ENCODE measurements around the gene OSBPL8. TPM values are rescaled to one million over a fixed set of nuclear protein-coding genes. Genes with fewer than 3 reads are reported as not detected.
"Not testable (repeated sequence)": the region's sequence is repeated elsewhere in the genome, so short reads cannot be mapped to it uniquely, and the experiment has no call there.

The OSBPL8 gene
- total RNA-seq, 5 donors from 2014 or later (not counting 1 experiment from before 2014, with no cell fraction given): 122 to 152 (median 130) TPM

DNA sequence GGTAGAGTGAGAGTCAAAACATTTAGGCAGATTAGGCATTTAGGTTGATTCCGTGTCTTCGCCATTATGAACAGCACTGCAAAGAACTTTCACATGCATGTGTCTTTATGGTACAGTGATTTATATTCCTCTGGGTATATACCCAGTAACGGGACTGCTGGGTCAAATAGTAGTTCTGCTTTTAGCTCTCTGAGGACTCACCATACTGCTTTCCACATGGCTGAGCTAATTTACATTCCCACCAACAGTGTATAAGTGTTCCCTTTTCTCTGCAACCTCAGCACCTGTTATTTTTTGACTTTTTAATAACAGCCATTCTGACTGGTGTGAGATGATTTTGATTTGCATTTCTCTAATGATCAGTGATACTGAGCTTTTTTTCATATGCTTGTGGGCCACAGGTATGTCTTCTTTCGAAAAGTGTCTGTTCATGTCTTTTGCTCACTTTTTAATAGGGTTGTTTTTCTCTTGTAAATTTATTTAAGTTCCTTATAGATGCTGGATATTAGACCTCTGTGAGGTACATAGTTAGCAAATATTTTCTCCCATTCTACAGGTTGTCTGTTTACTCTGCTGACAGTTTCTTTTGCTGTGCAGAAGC lies 48.4 kb downstream of the OSBPL8 start:
- H3K27me3 ChIP-seq (replicated peaks in 1 of 2; ENCODE audit: control insufficient read depth in 2 of 2, extremely low read depth in 1 of 2, insufficient read depth in 2 of 2, low read length in 1 of 2); H3K4me3 Mint-ChIP-seq; H3K9me3 ChIP-seq; CTCF ChIA-PET; H3K27ac ChIP-seq (ENCODE audit: low read length); H3K4me3 ChIP-seq (ENCODE audit: control insufficient read depth in 1 of 2, extremely low read depth in 1 of 2, low read length in 1 of 2); H3K27me3 Mint-ChIP-seq; H3K27ac Mint-ChIP-seq; DNase-seq; H3K36me3 ChIP-seq (ENCODE audit: control insufficient read depth in 2 of 2, extremely low read depth in 1 of 2, insufficient read depth in 1 of 2, low read length in 1 of 2); H3K4me1 ChIP-seq (ENCODE audit: control insufficient read depth in 1 of 2, extremely low read depth in 1 of 2, insufficient read depth in 2 of 2, low read length in 2 of 2): not testable (repeated sequence)
- Mint-ChIP-seq H3K36me3 (peaks cover 39% of the 10 kb centered on the region), H3K9me3 (peaks cover 5 to 17% (median 10%) of the 10 kb centered on the region in 3 donors), H3K4me1 (peaks cover 40 to 64% (median 41%) of the 10 kb centered on the region in 3 donors)
- 92% methylated on average over 2 of the region's 4 CpGs for WGBS (ENCODE audit: insufficient coverage)
- POLR2A ChIA-PET: interaction anchor here in 1 of 2 donors (0.7 kb wide), 1 partner anchor 43 kb away, joined by 3 read pairs; no protein-coding TSS in a partner anchor
- ATAC-seq (replicated peaks in 1 of 4): peak in 1 of 4 experiments; percentile 27

DNA sequence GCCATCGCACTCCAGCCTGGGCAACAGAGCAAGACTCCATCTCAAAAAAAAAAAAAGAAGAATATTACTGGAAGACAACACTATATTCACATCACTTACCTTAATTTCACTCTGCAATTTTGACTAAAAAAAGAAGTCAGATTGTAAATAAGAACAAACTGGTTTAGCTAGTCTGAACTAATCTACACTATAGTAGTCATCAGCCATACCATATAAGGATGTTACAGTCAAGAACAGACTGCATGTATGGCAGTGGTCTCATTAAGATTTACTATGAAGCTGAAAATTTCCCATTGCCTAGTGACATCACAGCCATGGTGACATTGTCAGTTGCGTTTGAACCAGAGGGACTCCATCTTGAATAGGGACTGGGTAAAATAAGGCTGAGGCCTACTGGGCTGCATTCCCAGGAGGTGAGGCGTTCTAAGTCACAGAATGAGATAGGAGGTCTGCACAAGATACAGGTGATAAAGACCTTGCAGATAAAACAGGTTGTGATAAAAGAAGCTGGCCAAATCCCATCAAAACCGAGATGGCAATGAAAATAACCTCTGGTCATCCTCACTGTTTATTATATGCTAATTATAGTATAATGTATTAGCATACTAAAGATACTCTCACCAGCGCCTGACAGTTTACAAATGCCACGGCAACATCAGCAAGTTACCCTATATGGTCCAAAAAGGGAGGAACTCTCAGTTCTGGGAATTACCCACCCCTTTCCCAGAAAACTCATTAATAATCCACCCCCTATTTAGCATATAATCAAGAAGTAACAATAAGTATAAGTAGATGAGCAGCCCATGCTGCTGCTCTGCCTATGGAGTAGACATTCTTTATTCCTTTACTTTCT lies 51.2 kb downstream of the OSBPL8 start:
- Histone ChIP-seq H3K27ac (ENCODE audit: low read length) (no peak overlapping the region), H3K9me3 (no peaks in the 10 kb centered on the region), H3K4me3 (ENCODE audit: control insufficient read depth in 1 of 2, extremely low read depth in 1 of 2, low read length in 1 of 2) (no peak overlapping the region), H3K4me1 (ENCODE audit: control insufficient read depth in 1 of 2, extremely low read depth in 1 of 2, insufficient read depth in 2 of 2, low read length in 2 of 2) (no peaks in the 10 kb centered on the region), H3K36me3 (ENCODE audit: control insufficient read depth in 2 of 2, extremely low read depth in 1 of 2, insufficient read depth in 1 of 2, low read length in 1 of 2) (peaks cover 0 to 3% of the 10 kb centered on the region in 2 donors), H3K27me3 (replicated peaks in 1 of 2; ENCODE audit: control insufficient read depth in 2 of 2, extremely low read depth in 1 of 2, insufficient read depth in 2 of 2, low read length in 1 of 2) (no peaks in the 10 kb centered on the region)
- DNase-seq (no peak), ATAC-seq (replicated peaks in 1 of 4) (no peak)
- no peak overlapping the region for H3K27ac Mint-ChIP-seq
- H3K36me3 Mint-ChIP-seq: peaks cover 42% of the 10 kb centered on the region
- no peaks in the 10 kb centered on the region for H3K27me3 Mint-ChIP-seq
- WGBS (ENCODE audit: insufficient coverage): no CpG with 5 or more reads among the region's 6 CpGs
- H3K4me3 Mint-ChIP-seq: no peak overlapping the region
- ChIA-PET POLR2A (interaction anchor here in 1 of 2 donors (0.5 kb wide), 1 partner anchor 24 kb away, joined by 3 read pairs; no protein-coding TSS in a partner anchor), CTCF (interaction anchor here in 1 of 2 donors (0.6 kb wide), 1 partner anchor 12 kb away, joined by 3 read pairs; no protein-coding TSS in a partner anchor)
- H3K9me3 Mint-ChIP-seq: peaks cover 5 to 14% (median 7%) of the 10 kb centered on the region in 3 donors
- H3K4me1 Mint-ChIP-seq: peaks cover 47 to 55% (median 47%) of the 10 kb centered on the region in 3 donors

DNA sequence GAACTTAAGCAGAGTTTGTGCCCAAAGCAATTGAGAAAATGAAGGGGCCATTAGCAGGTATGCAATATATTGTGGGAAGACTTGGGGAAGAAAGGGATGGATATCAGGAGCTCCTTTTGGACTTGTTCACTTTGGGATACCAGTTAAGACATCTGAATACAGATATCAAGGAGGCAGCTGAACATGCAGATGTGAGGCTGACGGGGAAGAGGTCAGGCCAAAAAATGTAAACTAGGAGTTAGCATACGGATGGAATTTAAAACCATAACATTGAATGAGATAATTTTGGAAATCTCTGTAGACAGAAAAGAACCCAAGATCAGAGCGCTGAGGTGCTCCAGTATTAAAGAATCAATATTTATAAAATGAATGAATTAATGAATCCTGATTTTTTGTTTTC lies 53.4 kb downstream of the OSBPL8 start:
- WGBS (ENCODE audit: insufficient coverage): no CpG with 5 or more reads among the region's 3 CpGs
- Histone ChIP-seq H3K4me3 (ENCODE audit: control insufficient read depth in 1 of 2, extremely low read depth in 1 of 2, low read length in 1 of 2) (no peak overlapping the region), H3K4me1 (ENCODE audit: control insufficient read depth in 1 of 2, extremely low read depth in 1 of 2, insufficient read depth in 2 of 2, low read length in 2 of 2) (peaks cover 0 to 2% of the 10 kb centered on the region in 2 experiments), H3K27me3 (replicated peaks in 1 of 2; ENCODE audit: control insufficient read depth in 2 of 2, extremely low read depth in 1 of 2, insufficient read depth in 2 of 2, low read length in 1 of 2) (no peaks in the 10 kb centered on the region), H3K9me3 (peaks cover 2% of the 10 kb centered on the region), H3K36me3 (ENCODE audit: control insufficient read depth in 2 of 2, extremely low read depth in 1 of 2, insufficient read depth in 1 of 2, low read length in 1 of 2) (peaks cover 0 to 3% of the 10 kb centered on the region in 2 donors), H3K27ac (ENCODE audit: low read length) (no peak overlapping the region)
- Mint-ChIP-seq H3K36me3 (peaks cover 55% of the 10 kb centered on the region), H3K27ac (no peak overlapping the region), H3K4me3 (no peak overlapping the region), H3K27me3 (no peaks in the 10 kb centered on the region), H3K9me3 (no peaks in the 10 kb centered on the region), H3K4me1 (peaks cover 55 to 61% (median 55%) of the 10 kb centered on the region in 3 donors)
- DNase-seq: no peak
- POLR2A ChIA-PET: interaction anchor here in 1 of 2 donors (1.1 kb wide), 1 partner anchor 12 kb away, joined by 3 read pairs; no protein-coding TSS in a partner anchor
- ATAC-seq (replicated peaks in 1 of 4): no peak
- CTCF ChIA-PET: interaction anchor here in 1 of 2 donors (1.0 kb wide), 1 partner anchor 50 kb away, joined by 3 read pairs; no protein-coding TSS in a partner anchor

DNA sequence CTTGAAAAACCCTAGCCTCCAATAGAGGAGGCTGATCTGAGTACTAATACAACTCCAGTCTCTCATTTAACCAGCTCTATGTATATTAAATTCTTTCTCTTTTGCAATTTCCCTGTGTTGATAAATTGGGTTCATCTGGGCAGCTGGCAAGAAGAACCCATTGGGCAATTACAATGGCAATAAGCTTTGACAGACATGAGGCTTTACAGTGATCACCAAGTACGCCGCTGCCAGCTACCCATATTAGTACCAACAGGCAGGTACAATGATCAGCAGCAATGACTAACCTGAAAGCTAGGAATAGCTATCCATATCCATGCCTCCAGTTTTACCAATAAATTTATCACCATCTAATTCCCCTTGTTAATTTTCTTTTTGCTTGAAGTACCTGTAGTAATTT lies 54.5 kb downstream of the OSBPL8 start:
- no peaks in the 10 kb centered on the region for H3K9me3 Mint-ChIP-seq
- peaks cover 2% of the 10 kb centered on the region for H3K9me3 ChIP-seq
- H3K36me3 Mint-ChIP-seq: peaks cover 55% of the 10 kb centered on the region
- peaks cover 0 to 2% of the 10 kb centered on the region in 2 experiments for H3K4me1 ChIP-seq (ENCODE audit: control insufficient read depth in 1 of 2, extremely low read depth in 1 of 2, insufficient read depth in 2 of 2, low read length in 2 of 2)
- POLR2A ChIA-PET: no interaction called here
- H3K27me3 Mint-ChIP-seq: no peaks in the 10 kb centered on the region
- peaks cover 0 to 3% of the 10 kb centered on the region in 2 donors for H3K36me3 ChIP-seq (ENCODE audit: control insufficient read depth in 2 of 2, extremely low read depth in 1 of 2, insufficient read depth in 1 of 2, low read length in 1 of 2)
- H3K4me3 Mint-ChIP-seq: no peak overlapping the region
- peaks cover 49 to 58% (median 51%) of the 10 kb centered on the region in 3 donors for H3K4me1 Mint-ChIP-seq
- no peak overlapping the region for H3K27ac Mint-ChIP-seq
- H3K4me3 ChIP-seq (ENCODE audit: control insufficient read depth in 1 of 2, extremely low read depth in 1 of 2, low read length in 1 of 2): no peak overlapping the region
- DNase-seq (no peak), ATAC-seq (replicated peaks in 1 of 4) (no peak)
- CTCF ChIA-PET: interaction anchor here in 1 of 2 donors (0.6 kb wide), 1 partner anchor 50 kb away, joined by 6 read pairs; no protein-coding TSS in a partner anchor
- H3K27ac ChIP-seq (ENCODE audit: low read length): no peak overlapping the region
- no peaks in the 10 kb centered on the region for H3K27me3 ChIP-seq (replicated peaks in 1 of 2; ENCODE audit: control insufficient read depth in 2 of 2, extremely low read depth in 1 of 2, insufficient read depth in 2 of 2, low read length in 1 of 2)
- WGBS (ENCODE audit: insufficient coverage): 100% methylated on average over 2 of the region's 2 CpGs

DNA sequence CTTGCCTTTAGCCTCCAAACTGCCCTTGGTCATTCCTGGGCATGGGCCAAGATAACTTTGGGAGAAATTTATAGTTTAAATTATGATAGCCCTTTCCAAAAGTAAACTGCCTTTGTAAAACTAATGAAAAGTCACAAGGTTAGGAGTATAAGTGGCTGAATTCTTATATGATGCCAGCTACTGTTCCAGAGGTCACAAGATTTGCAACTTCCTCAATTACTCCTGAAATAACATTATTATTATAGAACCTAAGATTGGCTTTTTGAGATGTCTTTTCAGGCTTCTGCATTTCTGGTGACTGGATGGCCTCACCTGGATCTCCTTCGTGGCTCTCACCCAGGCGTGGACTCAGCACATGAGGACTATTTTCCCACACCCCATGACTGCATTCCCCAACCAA lies 55.0 kb downstream of the OSBPL8 start:
- peaks cover 58% of the 10 kb centered on the region for H3K36me3 Mint-ChIP-seq
- peaks cover 47 to 58% (median 48%) of the 10 kb centered on the region in 3 donors for H3K4me1 Mint-ChIP-seq
- H3K27me3 Mint-ChIP-seq: no peaks in the 10 kb centered on the region
- Histone ChIP-seq H3K4me1 (ENCODE audit: control insufficient read depth in 1 of 2, extremely low read depth in 1 of 2, insufficient read depth in 2 of 2, low read length in 2 of 2) (peaks cover 0 to 2% of the 10 kb centered on the region in 2 experiments), H3K36me3 (ENCODE audit: control insufficient read depth in 2 of 2, extremely low read depth in 1 of 2, insufficient read depth in 1 of 2, low read length in 1 of 2) (peaks cover 0 to 3% of the 10 kb centered on the region in 2 donors), H3K27ac (ENCODE audit: low read length) (no peak overlapping the region), H3K4me3 (ENCODE audit: control insufficient read depth in 1 of 2, extremely low read depth in 1 of 2, low read length in 1 of 2) (no peak overlapping the region), H3K9me3 (peaks cover 2% of the 10 kb centered on the region), H3K27me3 (replicated peaks in 1 of 2; ENCODE audit: control insufficient read depth in 2 of 2, extremely low read depth in 1 of 2, insufficient read depth in 2 of 2, low read length in 1 of 2) (no peaks in the 10 kb centered on the region)
- ATAC-seq (replicated peaks in 1 of 4): no peak
- no peak overlapping the region for H3K27ac Mint-ChIP-seq
- no CpG with 5 or more reads among the region's 2 CpGs for WGBS (ENCODE audit: insufficient coverage)
- H3K9me3 Mint-ChIP-seq: no peaks in the 10 kb centered on the region
- CTCF ChIA-PET: interaction anchor here in 1 of 2 donors (0.6 kb wide), 1 partner anchor 50 kb away, joined by 6 read pairs; no protein-coding TSS in a partner anchor
- POLR2A ChIA-PET: no interaction called here
- H3K4me3 Mint-ChIP-seq: no peak overlapping the region
- no peak for DNase-seq

DNA sequence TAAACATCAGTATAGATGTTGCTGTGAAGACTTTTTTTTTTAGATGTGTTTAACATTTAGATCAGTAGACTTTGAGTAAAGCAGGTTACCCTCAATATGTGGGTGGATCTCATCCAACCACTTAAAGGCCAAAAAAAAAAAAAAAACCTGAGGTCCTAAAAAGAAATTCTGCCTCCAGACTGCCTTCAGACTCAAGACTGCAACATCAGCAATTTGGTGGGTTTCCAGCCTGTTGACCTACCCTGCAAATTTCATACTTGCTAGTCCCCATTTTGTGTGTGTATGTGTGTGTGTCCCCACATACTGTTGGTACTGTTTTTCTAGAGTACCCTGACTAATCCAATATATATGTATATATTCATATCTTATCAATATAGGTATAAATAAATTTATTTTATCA lies 55.6 kb downstream of the OSBPL8 start:
- POLR2A ChIA-PET: no interaction called here
- Histone ChIP-seq H3K36me3 (ENCODE audit: control insufficient read depth in 2 of 2, extremely low read depth in 1 of 2, insufficient read depth in 1 of 2, low read length in 1 of 2) (peaks cover 0 to 3% of the 10 kb centered on the region in 2 donors), H3K27ac (ENCODE audit: low read length) (no peak overlapping the region), H3K4me1 (ENCODE audit: control insufficient read depth in 1 of 2, extremely low read depth in 1 of 2, insufficient read depth in 2 of 2, low read length in 2 of 2) (peaks cover 0 to 2% of the 10 kb centered on the region in 2 experiments), H3K27me3 (replicated peaks in 1 of 2; ENCODE audit: control insufficient read depth in 2 of 2, extremely low read depth in 1 of 2, insufficient read depth in 2 of 2, low read length in 1 of 2) (no peaks in the 10 kb centered on the region), H3K9me3 (peaks cover 2% of the 10 kb centered on the region), H3K4me3 (ENCODE audit: control insufficient read depth in 1 of 2, extremely low read depth in 1 of 2, low read length in 1 of 2) (no peak overlapping the region)
- ATAC-seq (replicated peaks in 1 of 4): no peak
- no peak overlapping the region for H3K27ac Mint-ChIP-seq
- H3K4me1 Mint-ChIP-seq: peaks cover 45 to 54% (median 45%) of the 10 kb centered on the region in 3 donors
- CTCF ChIA-PET: interaction anchor here in 1 of 2 donors (0.5 kb wide), 1 partner anchor 200 kb away, joined by 6 read pairs; no protein-coding TSS in a partner anchor
- H3K27me3 Mint-ChIP-seq: no peaks in the 10 kb centered on the region
- H3K9me3 Mint-ChIP-seq: no peaks in the 10 kb centered on the region
- peaks cover 55% of the 10 kb centered on the region for H3K36me3 Mint-ChIP-seq
- H3K4me3 Mint-ChIP-seq: no peak overlapping the region
- DNase-seq: no peak

Data from T-cell (primary cell).